Hepatocyte (in vitro differentiated cells): ENCODE measurements around the gene CHRNA4.

ENCODE experiments used
- CTCF ChIP-seq: fragments of 200-600 bp; sonication (generic); IDR thresholded peaks from 2 replicates; pipeline ENCODE4 v1.5.1; 2016; ENCODE audit warnings: antibody characterized with exemption, mild to moderate bottlenecking; ENCODE audit not compliant: poor library complexity
- EZH2 ChIP-seq: fragments of 200-600 bp; sonication (generic); IDR thresholded peaks from 2 replicates; pipeline ENCODE4 v1.6.1; 2016; ENCODE audit warnings: antibody characterized with exemption, mild to moderate bottlenecking, borderline replicate concordance

- TF ChIP-seq CTCF = no peak
- no peak for TF ChIP-seq EZH2
Observed at GRCh38 chr20:63315731-63316491, 45.2 kb downstream of the CHRNA4 start.
